DOHH2 (cell line): ENCODE data around the gene LRIG3.

ENCODE experiments used
- H3F3A ChIP-seq: fragments of 200-600 bp; sonication (generic), shearing (Covaris generic); 2 replicates; pipeline ENCODE4 v1.6.0; 2016; ENCODE audit warnings: antibody characterized with exemption, mild to moderate bottlenecking; ENCODE audit not compliant: control insufficient read depth, insufficient read depth
- H3K27ac ChIP-seq: fragments of 200-600 bp; sonication (generic); 2 replicates; pipeline ENCODE4 v1.5.1; 2014; ENCODE audit warnings: low read depth, mild to moderate bottlenecking, low read length, moderate library complexity
- H3K27me3 ChIP-seq: fragments of 200-600 bp; sonication (generic); 2 replicates; pipeline ENCODE4 v1.6.1; 2014; ENCODE audit warnings: mild to moderate bottlenecking, low read length, mixed read lengths; ENCODE audit not compliant: control insufficient read depth
- H3K36me3 ChIP-seq: fragments of 200-600 bp; sonication (generic); 2 replicates; pipeline ENCODE4 v1.6.1; 2014; ENCODE audit warnings: mild to moderate bottlenecking, low read length, moderate library complexity, mixed read lengths; ENCODE audit not compliant: control insufficient read depth
- H3K4me1 ChIP-seq: fragments of 200-600 bp; sonication (generic); 2 replicates; pipeline ENCODE4 v1.6.1; 2014; ENCODE audit warnings: mild to moderate bottlenecking, low read length, mixed read lengths; ENCODE audit not compliant: control insufficient read depth
- H3K4me2 ChIP-seq: fragments of 200-600 bp; sonication (generic); 2 replicates; pipeline ENCODE4 v1.6.0; 2014; ENCODE audit warnings: mild to moderate bottlenecking, low read length, moderate library complexity
- H3K4me3 ChIP-seq: fragments of 200-600 bp; sonication (generic); 2 replicates; pipeline ENCODE4 v1.5.1; 2014; ENCODE audit warnings: mild to moderate bottlenecking, low read length, mixed read lengths
- H3K79me2 ChIP-seq: fragments of 200-600 bp; sonication (generic); 2 replicates; pipeline ENCODE4 v1.6.1; 2014; ENCODE audit warnings: mild to moderate bottlenecking, low read length, mixed read lengths; ENCODE audit not compliant: control insufficient read depth
- H3K9me2 ChIP-seq: fragments of 200-600 bp; sonication (generic); replicated peaks from 2 replicates; pipeline ENCODE4 v1.6.1; 2014; ENCODE audit warnings: mild to moderate bottlenecking, low read length, mixed read lengths; ENCODE audit not compliant: control insufficient read depth
- H3K9me3 ChIP-seq: fragments of 200-600 bp; sonication (generic); 2 replicates; pipeline ENCODE4 v1.6.1; 2014; ENCODE audit warnings: antibody characterized with exemption, low read length, mixed read lengths; ENCODE audit not compliant: control insufficient read depth, insufficient read depth
- H4K20me1 ChIP-seq: fragments of 200-600 bp; sonication (generic); 2 replicates; pipeline ENCODE4 v1.6.0; 2014; ENCODE audit warnings: low read depth, mild to moderate bottlenecking, antibody characterized with exemption, low read length, moderate library complexity; ENCODE audit not compliant: control insufficient read depth, insufficient read depth
- EZH2phosphoT487 ChIP-seq: fragments of 200-600 bp; sonication (generic); IDR thresholded peaks from 2 replicates; pipeline ENCODE4 v1.6.1; 2017; ENCODE audit warnings: borderline replicate concordance, mild to moderate bottlenecking, antibody characterized with exemption, low read length, moderate library complexity, mixed read lengths
- TF ChIP-seq, protein P1 (sequence below): fragments of 200-600 bp; sonication (generic); IDR thresholded peaks from one replicate; pipeline ENCODE4 v1.5.1; 2014; ENCODE audit warnings: antibody characterized with exemption, mild to moderate bottlenecking, low read depth, low read length; ENCODE audit not compliant: poor library complexity, severe bottlenecking

The LRIG3 gene

GRCh38 chr12:58871556-58871955 lies 48.7 kb downstream of the LRIG3 start:
- Histone ChIP-seq H3K9me2 (no peaks in the 10 kb centered on the region), H3K4me1 (no peaks in the 10 kb centered on the region), H3K4me3 (no peak overlapping the region), H3K4me2 (no peak overlapping the region), H3K27ac (no peak overlapping the region), H3K79me2 (no peaks in the 10 kb centered on the region), H3F3A (no peaks in the 10 kb centered on the region), H3K36me3 (no peaks in the 10 kb centered on the region), H4K20me1 (no peaks in the 10 kb centered on the region), H3K9me3 (no peaks in the 10 kb centered on the region; the same call in 1 of the 2 replicates), H3K27me3 (no peaks in the 10 kb centered on the region)
- no peak for TF ChIP-seq EZH2phosphoT487
- TF ChIP-seq, protein P1, sequence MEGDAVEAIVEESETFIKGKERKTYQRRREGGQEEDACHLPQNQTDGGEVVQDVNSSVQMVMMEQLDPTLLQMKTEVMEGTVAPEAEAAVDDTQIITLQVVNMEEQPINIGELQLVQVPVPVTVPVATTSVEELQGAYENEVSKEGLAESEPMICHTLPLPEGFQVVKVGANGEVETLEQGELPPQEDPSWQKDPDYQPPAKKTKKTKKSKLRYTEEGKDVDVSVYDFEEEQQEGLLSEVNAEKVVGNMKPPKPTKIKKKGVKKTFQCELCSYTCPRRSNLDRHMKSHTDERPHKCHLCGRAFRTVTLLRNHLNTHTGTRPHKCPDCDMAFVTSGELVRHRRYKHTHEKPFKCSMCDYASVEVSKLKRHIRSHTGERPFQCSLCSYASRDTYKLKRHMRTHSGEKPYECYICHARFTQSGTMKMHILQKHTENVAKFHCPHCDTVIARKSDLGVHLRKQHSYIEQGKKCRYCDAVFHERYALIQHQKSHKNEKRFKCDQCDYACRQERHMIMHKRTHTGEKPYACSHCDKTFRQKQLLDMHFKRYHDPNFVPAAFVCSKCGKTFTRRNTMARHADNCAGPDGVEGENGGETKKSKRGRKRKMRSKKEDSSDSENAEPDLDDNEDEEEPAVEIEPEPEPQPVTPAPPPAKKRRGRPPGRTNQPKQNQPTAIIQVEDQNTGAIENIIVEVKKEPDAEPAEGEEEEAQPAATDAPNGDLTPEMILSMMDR, result no peak

DNA sequence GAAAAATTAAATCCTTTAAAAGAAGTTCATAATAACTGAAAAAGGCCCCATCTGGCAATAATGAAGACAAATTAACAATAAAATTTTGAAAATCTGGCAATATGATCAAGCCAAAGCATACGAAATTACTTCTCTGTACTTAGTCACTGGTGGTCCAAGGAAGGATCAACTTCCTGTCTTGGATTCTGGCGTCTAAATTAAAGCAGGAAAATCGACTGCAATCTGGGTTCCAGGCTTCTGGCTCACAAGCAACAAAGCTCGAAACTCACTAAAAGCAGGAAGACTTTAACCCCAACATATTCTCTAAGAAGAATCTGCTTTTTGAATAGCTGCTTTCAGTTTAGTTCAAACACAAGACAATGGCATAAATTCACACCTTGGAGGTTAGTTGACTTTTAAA lies 49.7 kb downstream of the LRIG3 start:
- H3K27me3 ChIP-seq, result no peaks in the 10 kb centered on the region
- no peak overlapping the region for H3K4me2 ChIP-seq
- no peaks in the 10 kb centered on the region for H3K79me2 ChIP-seq
- H3K36me3 ChIP-seq, result no peaks in the 10 kb centered on the region
- no peak overlapping the region for H3K4me3 ChIP-seq
- no peaks in the 10 kb centered on the region for H3K9me2 ChIP-seq
- H3K9me3 ChIP-seq, result no peaks in the 10 kb centered on the region; the same call in 1 of the 2 replicates
- no peaks in the 10 kb centered on the region for H3F3A ChIP-seq
- H4K20me1 ChIP-seq, result no peaks in the 10 kb centered on the region
- TF ChIP-seq, protein P1, result no peak
- no peak for TF ChIP-seq EZH2phosphoT487
- H3K27ac ChIP-seq, result no peak overlapping the region
- no peaks in the 10 kb centered on the region for H3K4me1 ChIP-seq

- no peaks in the 10 kb centered on the region for H3K27me3 ChIP-seq
- no peaks in the 10 kb centered on the region for H3F3A ChIP-seq
- H3K36me3 ChIP-seq, result no peaks in the 10 kb centered on the region
- no peak overlapping the region for H3K27ac ChIP-seq
- no peak for TF ChIP-seq EZH2phosphoT487
- TF ChIP-seq, protein P1, result no peak
- no peaks in the 10 kb centered on the region for H3K9me2 ChIP-seq
- no peaks in the 10 kb centered on the region for H4K20me1 ChIP-seq
- no peak overlapping the region for H3K4me2 ChIP-seq
- H3K9me3 ChIP-seq, result no peaks in the 10 kb centered on the region
- H3K4me1 ChIP-seq, result no peaks in the 10 kb centered on the region
- H3K4me3 ChIP-seq, result no peak overlapping the region
- no peaks in the 10 kb centered on the region for H3K79me2 ChIP-seq
These were observed 59.5 kb downstream of the LRIG3 start for GRCh38 chr12:58860788-58861240.
